Measurements from ENCODE around the gene BLOC1S5. TPM values are rescaled to one million over a fixed set of nuclear protein-coding genes. Genes with fewer than 3 reads are reported as not detected.

Gene BLOC1S5
- 18.3 and 22.0 TPM in 2 replicates for total RNA-seq (2014; rRNA removed; shearing (Covaris generic))

- H3K4me3 ChIP-seq: peak within 1 kb of the TSS; percentile 69
- peaks cover 7% of the 10 kb centered on the region for H3K4me1 ChIP-seq (replicated peaks)
- no peaks in the 10 kb centered on the region for H3K9me3 ChIP-seq (replicated peaks)
- peak; percentile 93 to 96 for DNase-seq (ENCODE audit: low read depth in 1 of 2, low spot score in 2 of 2)
- H3K36me3 ChIP-seq: peaks cover 10% of the 10 kb centered on the region; the same call in 1 of the 2 replicates
- H3K27ac ChIP-seq: peak within 1 kb of the TSS; percentile 77
- H3K27me3 ChIP-seq (replicated peaks): no peaks in the 10 kb centered on the region
Measured at GRCh38 chr6:8063761-8064637, at the start of gene BLOC1S5. Gene BLOC1S5 (minus strand): TSS chr6:8064389. CDS start chr6:8064376, 13 bp downstream.

DNA sequence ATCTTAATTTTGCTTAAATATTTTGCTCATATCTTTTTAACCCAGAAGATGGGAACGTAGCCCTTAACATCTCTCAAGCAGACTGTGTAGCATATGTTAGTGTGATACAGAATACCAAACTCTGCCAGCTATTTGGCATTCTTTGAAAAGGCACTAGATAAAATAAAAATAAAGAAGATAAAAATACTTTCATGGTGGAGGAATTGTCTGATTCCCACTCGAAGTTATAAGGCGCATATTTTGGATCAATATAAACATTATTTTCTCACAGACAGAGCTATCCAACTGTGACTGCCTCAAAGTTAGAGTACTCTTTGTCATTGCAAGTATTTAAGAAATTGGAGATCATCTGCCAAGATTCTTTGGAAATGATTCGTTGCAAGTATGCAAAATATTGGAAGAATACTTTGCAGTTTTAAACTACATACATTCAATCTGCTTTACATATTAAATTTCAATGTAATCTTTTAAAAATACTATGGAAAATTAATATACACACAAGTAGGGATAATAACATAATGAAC lies 49.0 kb upstream of the BLOC1S5 start:
- no peak overlapping the region for H3K4me3 ChIP-seq
- H3K36me3 ChIP-seq: no peaks in the 10 kb centered on the region
- no peaks in the 10 kb centered on the region for H3K9me3 ChIP-seq (replicated peaks)
- DNase-seq (ENCODE audit: low read depth in 1 of 2, low spot score in 2 of 2): no peak
- H3K27me3 ChIP-seq (replicated peaks): 0 out of 2 replicates have a peak, but pooled peaks cover 4% of the 10 kb centered on the region
- H3K27ac ChIP-seq: no peak overlapping the region
- peaks cover 10% of the 10 kb centered on the region for H3K4me1 ChIP-seq (replicated peaks)

GRCh38 chr6:8110725-8111124 lies 46.5 kb upstream of the BLOC1S5 start:
- Histone ChIP-seq H3K9me3 (replicated peaks) (no peaks in the 10 kb centered on the region), H3K27ac (no peak overlapping the region), H3K4me3 (no peak overlapping the region), H3K27me3 (replicated peaks) (0 out of 2 replicates have a peak, but pooled peaks cover 4% of the 10 kb centered on the region), H3K36me3 (no peaks in the 10 kb centered on the region), H3K4me1 (replicated peaks) (peaks cover 16% of the 10 kb centered on the region)
- no peak for DNase-seq (ENCODE audit: low read depth in 1 of 2, low spot score in 2 of 2)

DNA sequence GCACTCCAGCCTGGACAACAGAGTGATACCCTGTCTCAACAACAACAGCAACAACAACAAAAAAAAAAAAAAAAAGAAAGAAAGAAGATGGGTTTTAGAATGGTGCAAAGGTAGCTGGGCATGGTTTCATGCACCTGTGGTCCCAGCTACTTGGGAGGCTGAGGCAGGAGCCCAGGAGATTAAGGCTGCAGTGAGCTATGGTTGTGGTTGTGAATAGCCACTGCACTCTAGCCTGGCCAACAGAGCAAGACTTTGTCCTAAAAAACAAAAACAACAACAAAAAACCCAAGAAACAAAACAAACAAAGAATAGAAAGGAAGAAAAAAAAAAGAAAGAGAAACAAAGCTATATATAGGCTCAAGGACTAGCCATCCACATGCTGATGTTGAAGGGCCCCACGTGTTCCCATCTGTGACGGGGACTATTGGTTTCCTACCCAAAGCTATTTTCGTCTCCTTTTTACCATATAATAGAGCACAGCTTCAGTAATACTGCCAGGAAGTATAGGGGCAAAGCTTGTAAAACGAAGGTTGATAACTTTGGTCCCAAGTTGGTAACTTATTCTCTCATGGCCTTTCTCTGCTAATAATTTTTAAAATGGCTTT lies 46.0 kb upstream of the BLOC1S5 start:
- H3K27me3 ChIP-seq (replicated peaks): 0 out of 2 replicates have a peak, but pooled peaks cover 4% of the 10 kb centered on the region
- H3K4me1 ChIP-seq (replicated peaks): peaks cover 16% of the 10 kb centered on the region
- H3K36me3 ChIP-seq: no peaks in the 10 kb centered on the region
- H3K4me3 ChIP-seq: no peak overlapping the region
- no peaks in the 10 kb centered on the region for H3K9me3 ChIP-seq (replicated peaks)
- DNase-seq (ENCODE audit: low read depth in 1 of 2, low spot score in 2 of 2): no peak
- H3K27ac ChIP-seq: no peak overlapping the region

DNA sequence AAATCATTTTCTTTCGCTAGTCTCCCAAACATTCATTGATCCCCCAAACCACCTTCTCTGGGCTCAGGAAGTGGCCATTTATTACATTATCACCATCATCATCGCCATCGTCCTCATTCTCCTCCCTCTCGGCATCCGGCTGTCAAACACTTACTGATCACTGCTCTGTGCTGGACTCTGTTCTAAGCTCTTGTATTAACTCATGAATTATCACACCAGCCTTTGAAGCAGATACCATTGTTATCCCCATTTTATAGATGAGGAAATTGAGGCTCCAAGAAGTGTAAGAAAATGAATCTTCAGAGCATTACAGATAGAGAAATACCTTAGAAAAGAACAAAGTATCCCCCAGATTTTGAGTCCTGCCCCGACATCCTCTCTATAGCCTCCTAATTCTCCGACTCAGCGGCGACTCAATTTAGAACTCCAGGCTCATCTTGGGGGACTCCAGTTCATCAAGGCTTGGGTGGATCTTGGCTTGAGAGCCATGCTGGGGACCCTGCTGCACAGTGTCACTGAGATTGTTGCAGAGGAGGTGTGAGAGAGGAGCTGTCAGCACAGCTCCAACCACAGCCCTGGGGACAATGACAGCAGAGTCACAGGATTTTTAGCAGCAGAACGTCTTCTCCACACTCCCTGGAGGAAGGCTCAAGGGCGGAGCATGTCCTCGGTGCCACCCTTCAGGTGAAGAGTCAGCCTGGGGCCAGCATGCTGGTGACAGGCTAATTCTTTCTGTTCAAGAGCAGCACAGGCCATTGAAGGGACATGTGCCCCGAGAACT lies 44.8 kb upstream of the BLOC1S5 start:
- Histone ChIP-seq H3K36me3 (no peaks in the 10 kb centered on the region), H3K9me3 (replicated peaks) (no peaks in the 10 kb centered on the region), H3K4me3 (no peak overlapping the region), H3K27ac (peak overlapping the region; percentile 65), H3K27me3 (replicated peaks) (0 out of 2 replicates have a peak, but pooled peaks cover 4% of the 10 kb centered on the region), H3K4me1 (replicated peaks) (peaks cover 16% of the 10 kb centered on the region)
- DNase-seq (ENCODE audit: low read depth in 1 of 2, low spot score in 2 of 2): no peak

DNA sequence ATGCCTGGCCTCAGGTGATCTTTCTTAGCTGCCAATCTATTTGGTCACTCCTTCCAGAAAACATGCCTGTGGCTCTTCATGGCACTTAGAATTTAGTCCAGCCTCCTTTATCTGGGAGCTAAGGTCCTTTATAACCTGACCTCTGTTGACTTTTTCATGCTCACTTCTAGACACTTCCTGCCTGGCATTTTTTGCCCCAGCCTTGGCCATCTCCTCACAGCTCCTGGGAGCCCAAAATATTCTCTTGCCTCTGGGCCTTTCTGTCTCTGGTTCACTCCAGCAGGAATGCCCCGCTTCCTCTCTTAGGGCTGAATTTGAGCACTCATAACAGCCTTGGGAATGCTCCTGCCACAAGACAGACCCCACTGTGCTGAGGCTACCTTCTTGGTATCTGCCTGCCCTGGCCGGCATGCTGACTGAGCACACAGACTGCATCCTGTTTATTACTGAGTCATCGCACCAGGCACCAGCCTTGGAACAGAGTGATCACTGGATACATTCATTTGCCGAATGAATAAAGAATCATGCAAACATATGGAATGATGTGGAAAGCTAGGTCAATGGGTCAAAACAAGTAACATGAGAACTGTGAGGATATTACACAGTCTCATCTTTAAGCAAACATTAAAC lies 44.0 kb upstream of the BLOC1S5 start:
- DNase-seq (ENCODE audit: low read depth in 1 of 2, low spot score in 2 of 2): peak; percentile 82 to 90
- peaks cover 16% of the 10 kb centered on the region for H3K4me1 ChIP-seq (replicated peaks)
- H3K27me3 ChIP-seq (replicated peaks): 0 out of 2 replicates have a peak, but pooled peaks cover 2% of the 10 kb centered on the region
- H3K27ac ChIP-seq: peak overlapping the region; percentile 65
- H3K9me3 ChIP-seq (replicated peaks): no peaks in the 10 kb centered on the region
- H3K36me3 ChIP-seq: no peaks in the 10 kb centered on the region
- no peak overlapping the region for H3K4me3 ChIP-seq

DNA sequence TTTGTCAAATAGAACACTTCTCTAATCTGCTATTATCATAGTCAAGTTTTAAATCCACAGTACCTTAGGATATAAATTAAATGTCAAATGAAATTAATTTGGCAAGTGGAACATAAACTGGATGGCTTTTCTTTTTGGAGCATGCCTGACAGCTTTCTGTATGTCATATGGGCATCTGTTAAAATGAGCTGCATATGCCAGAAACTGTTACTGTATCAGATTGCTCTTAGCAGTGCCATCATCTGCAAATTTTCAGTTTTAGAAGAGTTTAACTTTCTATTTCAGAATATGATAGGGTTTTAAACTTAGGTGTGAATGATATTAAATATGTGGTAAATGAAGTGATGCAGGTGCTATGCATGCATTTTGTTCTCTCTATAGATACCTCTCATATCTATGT lies 41.6 kb upstream of the BLOC1S5 start:
- no peak for DNase-seq (ENCODE audit: low read depth in 1 of 2, low spot score in 2 of 2)
- 0 out of 2 replicates have a peak, but pooled peaks cover 3% of the 10 kb centered on the region for H3K36me3 ChIP-seq
- H3K27ac ChIP-seq: no peak overlapping the region
- no peaks in the 10 kb centered on the region for H3K27me3 ChIP-seq (replicated peaks)
- no peaks in the 10 kb centered on the region for H3K9me3 ChIP-seq (replicated peaks)
- peaks cover 20% of the 10 kb centered on the region for H3K4me1 ChIP-seq (replicated peaks)
- H3K4me3 ChIP-seq: no peak overlapping the region

GRCh38 chr6:8103726-8104125 lies 39.5 kb upstream of the BLOC1S5 start:
- Histone ChIP-seq H3K9me3 (replicated peaks) (no peaks in the 10 kb centered on the region), H3K4me1 (replicated peaks) (peaks cover 16% of the 10 kb centered on the region), H3K27me3 (replicated peaks) (no peaks in the 10 kb centered on the region), H3K36me3 (peaks cover 18% of the 10 kb centered on the region), H3K27ac (no peak overlapping the region), H3K4me3 (no peak overlapping the region)
- DNase-seq (ENCODE audit: low read depth in 1 of 2, low spot score in 2 of 2): no peak

DNA sequence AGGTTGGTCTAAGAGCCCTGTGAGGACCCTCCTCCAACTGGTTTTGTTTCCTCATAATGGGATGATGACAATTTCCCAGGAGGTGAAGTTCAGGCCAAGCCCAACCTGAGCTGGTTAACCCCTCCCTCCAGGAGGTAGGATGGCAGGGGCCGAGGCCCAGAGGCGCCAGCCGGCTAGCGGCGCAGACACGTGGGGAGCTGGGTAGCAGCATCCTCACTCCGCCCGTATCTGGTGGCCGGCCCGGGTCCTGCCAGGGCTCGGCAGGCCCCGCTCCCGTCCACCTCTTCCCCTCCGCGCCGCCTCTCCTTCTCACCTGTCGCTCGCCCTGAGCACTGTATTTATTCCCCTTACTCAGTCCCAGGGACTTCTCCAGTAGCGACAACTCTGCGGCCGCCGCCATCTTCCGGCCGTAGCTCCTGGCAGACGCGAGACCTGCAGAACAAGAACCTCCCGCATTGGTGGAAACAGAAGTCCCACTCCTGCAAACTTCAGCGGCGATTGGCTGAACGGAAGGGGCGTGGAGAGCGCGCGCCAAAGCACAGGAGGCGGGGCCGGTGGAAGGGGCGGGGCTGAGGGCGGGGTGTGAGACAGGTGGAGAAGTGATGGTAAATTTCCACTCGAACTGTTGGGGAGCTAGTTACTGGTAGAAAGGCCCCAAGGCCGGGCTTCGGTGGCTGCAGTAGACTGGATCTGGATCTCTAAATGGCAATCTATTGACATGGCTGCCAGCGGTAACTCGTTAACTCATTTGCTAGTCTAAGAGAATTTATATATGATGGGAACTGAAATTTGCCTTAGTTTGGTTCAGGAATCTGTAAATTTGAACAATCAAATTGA lies 38.2 kb upstream of the BLOC1S5 start, which contains the start of gene EEF1E1:
Gene EEF1E1 (minus strand): TSS at position 427 of the 837 bp plus-strand sequence. CDS start 27 bp downstream, at position 400.
- H3K27me3 ChIP-seq (replicated peaks): no peaks in the 10 kb centered on the region
- peak within 1 kb of the TSS; percentile 88 for H3K4me3 ChIP-seq
- H3K27ac ChIP-seq: peak within 1 kb of the TSS; percentile 54
- H3K9me3 ChIP-seq (replicated peaks): no peaks in the 10 kb centered on the region
- DNase-seq (ENCODE audit: low read depth in 1 of 2, low spot score in 2 of 2): peak; percentile 86 to 94
- H3K36me3 ChIP-seq: peaks cover 26% of the 10 kb centered on the region
- H3K4me1 ChIP-seq (replicated peaks): peaks cover 4% of the 10 kb centered on the region; the same call in 1 of the 2 replicates

DNA sequence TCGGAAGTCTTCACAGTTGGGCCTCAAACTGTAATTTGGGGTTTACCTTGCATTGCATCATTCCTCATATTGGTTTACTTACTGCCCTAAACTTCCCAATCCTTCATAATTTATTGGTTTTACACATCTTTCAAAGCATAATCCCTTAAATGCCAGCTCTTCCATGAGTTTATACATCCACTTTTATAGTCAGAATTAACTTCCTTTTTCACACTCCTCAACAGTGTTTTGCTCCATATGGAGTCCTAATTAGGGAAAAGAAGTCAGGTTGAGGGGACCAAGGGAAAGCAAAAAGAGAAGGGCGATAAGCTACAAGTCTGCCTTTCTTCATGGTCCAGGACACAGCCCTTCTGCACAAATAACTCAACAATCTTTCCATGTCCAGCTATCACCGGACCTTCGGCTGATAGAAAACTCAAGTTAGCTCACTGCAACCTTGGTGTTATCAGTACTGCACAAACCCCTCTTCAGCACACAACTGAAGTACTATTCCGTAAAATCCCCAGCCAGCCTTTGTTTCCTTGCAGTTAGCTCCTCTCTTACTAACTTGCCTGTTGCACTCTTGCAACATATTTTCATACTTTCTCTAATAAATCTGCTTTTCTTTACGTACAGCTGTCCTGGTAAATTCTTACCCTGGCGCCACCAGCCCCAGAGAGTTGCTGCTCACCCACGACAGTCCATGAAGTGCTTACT lies 36.1 kb upstream of the BLOC1S5 start:
- DNase-seq (ENCODE audit: low read depth in 1 of 2, low spot score in 2 of 2): no peak

GRCh38 chr6:8090650-8091049 lies 26.5 kb upstream of the BLOC1S5 start:
- Histone ChIP-seq H3K36me3 (peaks cover 67% of the 10 kb centered on the region), H3K27me3 (replicated peaks) (no peaks in the 10 kb centered on the region)

More for the DNA sequence above, 36.1 kb upstream of the BLOC1S5 start:
- Histone ChIP-seq H3K4me1 (replicated peaks) (peaks cover 4% of the 10 kb centered on the region; the same call in 1 of the 2 replicates), H3K27me3 (replicated peaks) (no peaks in the 10 kb centered on the region), H3K27ac (no peak overlapping the region), H3K4me3 (no peak overlapping the region), H3K9me3 (replicated peaks) (no peaks in the 10 kb centered on the region), H3K36me3 (peaks cover 45% of the 10 kb centered on the region)

DNA sequence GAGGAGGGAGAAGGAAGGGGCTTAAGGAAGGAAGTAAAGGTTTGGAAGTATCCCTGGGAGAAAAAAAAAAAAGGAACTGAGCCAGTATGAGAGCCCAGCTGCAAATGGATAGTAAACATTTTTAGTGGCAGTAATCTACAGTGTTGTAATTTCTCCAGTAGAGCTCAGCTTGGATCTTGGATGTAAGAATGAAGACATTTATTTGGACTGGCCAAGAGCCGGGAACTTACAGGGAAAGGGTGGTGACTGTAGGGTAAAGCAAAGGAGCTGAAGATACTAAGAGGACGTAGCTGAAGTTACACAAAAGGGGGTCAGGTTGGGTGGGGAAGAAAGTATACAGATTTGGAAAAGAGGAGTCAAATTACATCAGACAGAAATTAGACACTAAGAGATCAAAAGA lies 24.7 kb upstream of the BLOC1S5 start:
- peaks cover 51% of the 10 kb centered on the region for H3K36me3 ChIP-seq
- no peak overlapping the region for H3K4me3 ChIP-seq
- H3K9me3 ChIP-seq (replicated peaks): no peaks in the 10 kb centered on the region; the same call in 1 of the 2 replicates
- no peaks in the 10 kb centered on the region for H3K27me3 ChIP-seq (replicated peaks)
- H3K4me1 ChIP-seq (replicated peaks): peaks cover 28% of the 10 kb centered on the region
- DNase-seq (ENCODE audit: low read depth in 1 of 2, low spot score in 2 of 2): no peak
- no peak overlapping the region for H3K27ac ChIP-seq

More at GRCh38 chr6:8090650-8091049, 26.5 kb upstream of the BLOC1S5 start:
- DNase-seq (ENCODE audit: low read depth in 1 of 2, low spot score in 2 of 2): no peak
- Histone ChIP-seq H3K4me3 (no peak overlapping the region), H3K27ac (no peak overlapping the region), H3K9me3 (replicated peaks) (no peaks in the 10 kb centered on the region; the same call in 1 of the 2 replicates), H3K4me1 (replicated peaks) (peaks cover 12% of the 10 kb centered on the region)

Measured in SJSA1 (cell line).